ENCODE results near the gene COL2A1. TPM values are rescaled to one million over a fixed set of nuclear protein-coding genes. Genes with fewer than 3 reads are reported as not detected.

The COL2A1 gene
- total RNA-seq, 1 experiment from 2014 or later: 201 TPM

DNA sequence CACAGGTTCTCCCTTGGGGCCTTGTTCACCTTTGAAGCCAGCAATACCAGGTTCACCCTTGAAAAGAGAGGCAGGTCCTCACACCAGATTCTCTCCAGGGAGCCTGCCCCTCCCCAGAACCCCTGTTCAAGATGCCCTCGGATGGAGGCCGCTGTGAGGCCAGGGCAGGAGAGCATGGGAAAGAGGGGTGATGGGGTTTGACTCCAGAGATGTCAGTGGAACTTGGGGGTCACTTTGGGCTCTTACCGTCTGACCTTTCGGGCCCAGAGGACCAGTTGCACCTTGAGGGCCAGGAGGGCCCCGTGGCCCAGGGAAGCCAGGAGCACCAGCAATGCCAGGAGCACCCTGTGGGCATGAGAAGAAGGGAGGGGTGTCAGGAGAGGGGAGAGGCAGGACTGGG is 17.4 kb downstream of the COL2A1 start:
- Histone ChIP-seq H3K4me1 (no peaks in the 10 kb centered on the region), H3K27me3 (replicated peaks; ENCODE audit: control insufficient read depth, insufficient read depth, low read length) (no peaks in the 10 kb centered on the region), H3K36me3 (ENCODE audit: control insufficient read depth, insufficient read depth, low read length) (no peaks in the 10 kb centered on the region; the same call in 1 of the 2 replicates), H3K9me3 (no peaks in the 10 kb centered on the region), H3K4me3 (ENCODE audit: low read depth, low read length) (no peak overlapping the region)
- intact Hi-C loops (cut with micrococcal nuclease; ENCODE audit: unreplicated experiment): no loop called here
- Mint-ChIP-seq H3K9me3 (ENCODE audit: unreplicated experiment) (no peaks in the 10 kb centered on the region), H3K4me1 (ENCODE audit: low read depth, unreplicated experiment) (no peaks in the 10 kb centered on the region), H3K36me3 (ENCODE audit: insufficient read depth, unreplicated experiment) (peaks cover 26% of the 10 kb centered on the region), H3K27ac (ENCODE audit: unreplicated experiment) (no peak overlapping the region), H3K4me3 (ENCODE audit: unreplicated experiment) (no peak overlapping the region), H3K27me3 (ENCODE audit: insufficient read depth, unreplicated experiment) (no peaks in the 10 kb centered on the region)
- ChIA-PET CTCF (no interaction called here), POLR2A (no interaction called here)
- BruUV-seq (replicated peaks): no TSS peak
- TF ChIP-seq, protein P1, sequence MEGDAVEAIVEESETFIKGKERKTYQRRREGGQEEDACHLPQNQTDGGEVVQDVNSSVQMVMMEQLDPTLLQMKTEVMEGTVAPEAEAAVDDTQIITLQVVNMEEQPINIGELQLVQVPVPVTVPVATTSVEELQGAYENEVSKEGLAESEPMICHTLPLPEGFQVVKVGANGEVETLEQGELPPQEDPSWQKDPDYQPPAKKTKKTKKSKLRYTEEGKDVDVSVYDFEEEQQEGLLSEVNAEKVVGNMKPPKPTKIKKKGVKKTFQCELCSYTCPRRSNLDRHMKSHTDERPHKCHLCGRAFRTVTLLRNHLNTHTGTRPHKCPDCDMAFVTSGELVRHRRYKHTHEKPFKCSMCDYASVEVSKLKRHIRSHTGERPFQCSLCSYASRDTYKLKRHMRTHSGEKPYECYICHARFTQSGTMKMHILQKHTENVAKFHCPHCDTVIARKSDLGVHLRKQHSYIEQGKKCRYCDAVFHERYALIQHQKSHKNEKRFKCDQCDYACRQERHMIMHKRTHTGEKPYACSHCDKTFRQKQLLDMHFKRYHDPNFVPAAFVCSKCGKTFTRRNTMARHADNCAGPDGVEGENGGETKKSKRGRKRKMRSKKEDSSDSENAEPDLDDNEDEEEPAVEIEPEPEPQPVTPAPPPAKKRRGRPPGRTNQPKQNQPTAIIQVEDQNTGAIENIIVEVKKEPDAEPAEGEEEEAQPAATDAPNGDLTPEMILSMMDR (IDR thresholded peaks at IDR 0.05; ENCODE audit: insufficient read depth in 1 of 2, low read depth in 1 of 2, low read length in 1 of 2, severe bottlenecking in 1 of 2, unreplicated experiment in 1 of 2): no peak
- peak in 1 of 2 experiments; percentile 34 for DNase-seq

DNA sequence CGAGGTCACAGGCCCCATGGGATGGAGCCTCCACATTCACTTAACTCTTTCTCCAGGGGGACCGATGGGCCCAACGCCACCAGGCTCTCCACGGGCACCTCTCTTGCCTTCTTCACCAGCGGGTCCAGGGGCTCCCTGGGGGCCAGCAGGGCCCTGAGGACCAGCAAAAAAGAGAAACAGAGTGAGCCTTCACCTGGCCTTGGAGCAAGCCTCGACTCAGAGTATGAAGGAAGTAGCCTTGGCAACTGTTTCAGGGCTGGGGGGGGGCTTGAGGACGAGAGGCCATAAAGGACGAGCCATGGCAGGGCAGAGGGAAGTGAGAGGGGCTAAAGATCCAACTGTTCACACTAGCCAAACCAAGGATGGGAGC is 18.0 kb downstream of the COL2A1 start:
- DNase-seq: no peak
- Histone ChIP-seq H3K4me1 (no peaks in the 10 kb centered on the region), H3K9me3 (no peaks in the 10 kb centered on the region), H3K36me3 (ENCODE audit: control insufficient read depth, insufficient read depth, low read length) (no peaks in the 10 kb centered on the region; the same call in 1 of the 2 replicates), H3K27me3 (replicated peaks; ENCODE audit: control insufficient read depth, insufficient read depth, low read length) (no peaks in the 10 kb centered on the region), H3K4me3 (ENCODE audit: low read depth, low read length) (no peak overlapping the region)
- TF ChIP-seq, protein P1 (IDR thresholded peaks at IDR 0.05; ENCODE audit: insufficient read depth in 1 of 2, low read depth in 1 of 2, low read length in 1 of 2, severe bottlenecking in 1 of 2, unreplicated experiment in 1 of 2): no peak
- ChIA-PET CTCF (no interaction called here), POLR2A (no interaction called here)
- Mint-ChIP-seq H3K4me3 (ENCODE audit: unreplicated experiment) (no peak overlapping the region), H3K36me3 (ENCODE audit: insufficient read depth, unreplicated experiment) (peaks cover 26% of the 10 kb centered on the region), H3K4me1 (ENCODE audit: low read depth, unreplicated experiment) (no peaks in the 10 kb centered on the region), H3K27me3 (ENCODE audit: insufficient read depth, unreplicated experiment) (no peaks in the 10 kb centered on the region), H3K27ac (ENCODE audit: unreplicated experiment) (no peak overlapping the region), H3K9me3 (ENCODE audit: unreplicated experiment) (no peaks in the 10 kb centered on the region)
- intact Hi-C loops (cut with micrococcal nuclease; ENCODE audit: unreplicated experiment): no loop called here
- BruUV-seq (replicated peaks): no TSS peak

DNA sequence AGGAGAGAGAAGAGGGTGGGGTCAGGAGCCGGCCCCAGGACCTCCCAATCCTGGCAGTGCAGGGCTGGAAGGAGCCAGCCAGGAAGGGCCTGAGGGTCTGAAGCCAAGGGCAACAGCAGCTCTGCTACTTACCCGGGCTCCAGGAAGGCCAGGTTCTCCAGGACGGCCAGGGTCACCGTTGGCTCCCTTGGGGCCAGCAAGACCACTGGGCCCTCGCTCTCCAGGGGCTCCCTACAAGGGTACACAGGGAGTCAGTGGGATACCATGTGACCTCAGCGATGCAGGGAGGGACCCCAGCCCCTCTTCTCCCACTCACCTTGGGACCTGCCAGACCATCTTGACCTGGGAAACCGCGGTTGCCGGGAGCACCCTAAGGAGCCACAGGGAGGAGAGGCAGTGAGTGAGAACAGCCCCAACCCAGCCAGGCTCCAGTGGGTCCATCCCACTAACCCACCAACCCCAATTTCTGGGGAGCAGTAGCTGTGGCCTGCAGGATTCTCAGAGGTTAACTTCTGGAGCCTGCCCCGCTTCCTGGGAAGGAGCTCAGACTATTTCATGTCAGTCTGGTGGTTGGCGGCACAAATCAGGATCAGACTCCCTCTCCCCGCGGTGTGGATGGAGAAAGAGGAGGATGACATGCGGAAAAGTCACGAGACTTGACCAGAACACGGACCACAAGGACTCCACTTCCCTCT is 18.5 kb downstream of the COL2A1 start:
- H3K27me3 Mint-ChIP-seq (ENCODE audit: insufficient read depth, unreplicated experiment): no peaks in the 10 kb centered on the region
- no TSS peak for BruUV-seq (replicated peaks)

More for the DNA sequence above, 18.5 kb downstream of the COL2A1 start:
- no peaks in the 10 kb centered on the region for H3K27me3 ChIP-seq (replicated peaks; ENCODE audit: control insufficient read depth, insufficient read depth, low read length)
- H3K4me3 ChIP-seq (ENCODE audit: low read depth, low read length): no peak overlapping the region
- no peaks in the 10 kb centered on the region for H3K4me1 ChIP-seq
- intact Hi-C loops (cut with micrococcal nuclease; ENCODE audit: unreplicated experiment): no loop called here
- ChIA-PET POLR2A (no interaction called here), CTCF (no interaction called here)
- H3K27ac Mint-ChIP-seq (ENCODE audit: unreplicated experiment): no peak overlapping the region
- H3K4me1 Mint-ChIP-seq (ENCODE audit: low read depth, unreplicated experiment): no peaks in the 10 kb centered on the region
- no peak for DNase-seq
- H3K4me3 Mint-ChIP-seq (ENCODE audit: unreplicated experiment): no peak overlapping the region
- H3K36me3 Mint-ChIP-seq (ENCODE audit: insufficient read depth, unreplicated experiment): peaks cover 26% of the 10 kb centered on the region
- no peaks in the 10 kb centered on the region for H3K9me3 ChIP-seq
- no peaks in the 10 kb centered on the region for H3K9me3 Mint-ChIP-seq (ENCODE audit: unreplicated experiment)
- TF ChIP-seq, protein P1 (IDR thresholded peaks at IDR 0.05; ENCODE audit: insufficient read depth in 1 of 2, low read depth in 1 of 2, low read length in 1 of 2, severe bottlenecking in 1 of 2, unreplicated experiment in 1 of 2): no peak
- H3K36me3 ChIP-seq (ENCODE audit: control insufficient read depth, insufficient read depth, low read length): no peaks in the 10 kb centered on the region; the same call in 1 of the 2 replicates
